ENCODE data around the gene NTM.

The NTM gene

DNA sequence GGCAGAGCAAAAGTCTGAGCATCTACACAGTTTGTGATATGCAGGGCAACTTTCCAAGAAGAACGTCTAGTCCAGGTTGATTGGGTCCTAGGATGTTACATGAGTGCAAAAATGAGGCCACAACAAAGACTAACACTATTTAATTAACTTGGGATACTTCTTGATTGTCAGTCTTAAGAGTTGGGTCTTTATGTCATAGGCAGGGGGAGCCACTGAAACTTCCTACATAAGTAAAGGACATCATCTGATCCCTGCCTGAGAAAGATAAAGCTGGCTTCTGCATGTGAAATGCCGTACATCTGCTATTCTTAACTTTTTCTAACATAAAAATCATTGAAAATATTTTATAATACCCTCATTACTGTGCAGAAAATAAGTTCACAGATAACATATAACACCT lies 525.5 kb downstream of the NTM start:
- TF ChIP-seq, protein P1, sequence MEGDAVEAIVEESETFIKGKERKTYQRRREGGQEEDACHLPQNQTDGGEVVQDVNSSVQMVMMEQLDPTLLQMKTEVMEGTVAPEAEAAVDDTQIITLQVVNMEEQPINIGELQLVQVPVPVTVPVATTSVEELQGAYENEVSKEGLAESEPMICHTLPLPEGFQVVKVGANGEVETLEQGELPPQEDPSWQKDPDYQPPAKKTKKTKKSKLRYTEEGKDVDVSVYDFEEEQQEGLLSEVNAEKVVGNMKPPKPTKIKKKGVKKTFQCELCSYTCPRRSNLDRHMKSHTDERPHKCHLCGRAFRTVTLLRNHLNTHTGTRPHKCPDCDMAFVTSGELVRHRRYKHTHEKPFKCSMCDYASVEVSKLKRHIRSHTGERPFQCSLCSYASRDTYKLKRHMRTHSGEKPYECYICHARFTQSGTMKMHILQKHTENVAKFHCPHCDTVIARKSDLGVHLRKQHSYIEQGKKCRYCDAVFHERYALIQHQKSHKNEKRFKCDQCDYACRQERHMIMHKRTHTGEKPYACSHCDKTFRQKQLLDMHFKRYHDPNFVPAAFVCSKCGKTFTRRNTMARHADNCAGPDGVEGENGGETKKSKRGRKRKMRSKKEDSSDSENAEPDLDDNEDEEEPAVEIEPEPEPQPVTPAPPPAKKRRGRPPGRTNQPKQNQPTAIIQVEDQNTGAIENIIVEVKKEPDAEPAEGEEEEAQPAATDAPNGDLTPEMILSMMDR (IDR thresholded peaks at IDR 0.05; ENCODE audit: extremely low read depth, missing control alignments), result no peak
- DNase-seq (ENCODE audit: low spot score), result no peak

DNA sequence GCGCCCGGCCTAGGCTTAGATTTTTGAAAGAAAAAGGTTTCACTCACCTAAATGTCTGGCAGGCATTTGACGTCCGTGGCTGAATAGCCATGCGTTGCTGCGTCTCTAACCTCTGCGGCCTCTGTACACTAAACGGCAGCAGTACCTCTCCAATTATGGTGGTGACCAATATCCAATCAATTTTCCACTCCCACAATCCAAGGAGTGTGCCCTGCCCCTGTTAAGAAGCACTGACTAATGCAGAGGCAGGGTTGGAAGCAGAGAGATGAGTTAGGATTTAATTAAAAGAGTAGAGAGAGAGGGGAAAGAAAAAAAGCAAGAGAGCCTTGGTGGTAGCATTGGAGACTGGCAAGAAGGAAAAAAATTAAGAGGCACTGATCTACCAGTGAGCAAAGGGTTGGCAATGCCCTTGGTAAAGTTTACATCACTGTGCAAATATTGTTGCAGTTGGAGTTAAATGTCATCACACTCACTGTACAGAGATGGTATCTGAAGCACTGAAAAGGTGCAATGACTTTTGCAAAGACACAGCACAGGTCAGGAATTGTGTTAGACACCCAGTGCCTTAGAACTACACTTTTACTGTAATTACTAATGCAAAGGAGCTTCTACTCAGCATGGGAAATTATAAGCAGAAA lies 526.7 kb downstream of the NTM start:
- TF ChIP-seq, protein P1 (IDR thresholded peaks at IDR 0.05; ENCODE audit: extremely low read depth, missing control alignments), result no peak
- no peak for DNase-seq (ENCODE audit: low spot score)

DNA sequence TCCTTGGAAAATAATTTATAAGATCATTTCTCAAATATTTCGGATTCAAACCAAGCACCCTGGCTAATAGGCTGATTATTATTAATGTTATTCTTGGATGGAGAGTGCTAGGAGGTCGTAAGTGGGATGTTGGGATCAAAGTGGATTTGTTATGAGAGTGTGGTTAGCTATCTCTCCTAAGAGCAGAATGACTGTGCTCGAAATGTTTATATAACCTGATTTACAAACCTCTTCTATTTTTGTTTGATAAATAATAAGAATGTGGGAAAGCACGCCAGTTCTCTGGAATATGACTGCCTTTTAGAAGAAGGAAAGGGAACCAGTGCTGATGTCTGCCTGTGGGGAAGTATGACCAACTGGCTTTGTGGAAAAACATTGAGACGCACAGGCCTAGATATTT lies 527.5 kb downstream of the NTM start:
- TF ChIP-seq, protein P1 (IDR thresholded peaks at IDR 0.05; ENCODE audit: extremely low read depth, missing control alignments), result no peak

DNA sequence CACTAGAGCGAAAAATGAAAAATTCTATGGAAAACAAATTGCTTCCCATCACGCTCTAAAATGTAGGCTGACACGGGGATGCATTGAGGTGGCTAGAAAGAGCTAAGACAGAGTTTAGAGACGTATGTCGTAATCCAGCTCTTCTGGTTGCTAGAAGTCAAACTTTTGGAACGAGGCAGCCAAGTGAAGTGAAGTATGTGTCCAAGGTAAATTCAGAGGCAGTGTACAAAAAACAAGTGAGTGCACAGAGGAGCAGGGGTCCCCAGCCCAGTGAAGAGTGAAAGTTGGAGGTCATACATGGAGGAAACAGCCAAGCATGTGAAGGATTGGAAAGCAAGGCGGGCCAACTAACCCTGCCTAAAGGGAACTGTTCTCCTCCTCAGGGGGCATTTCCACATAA lies 528.5 kb downstream of the NTM start:
- no peak for DNase-seq (ENCODE audit: low spot score)
- TF ChIP-seq, protein P1 (IDR thresholded peaks at IDR 0.05; ENCODE audit: extremely low read depth, missing control alignments), result no peak

More for the DNA sequence above, 527.5 kb downstream of the NTM start:
- no peak for DNase-seq (ENCODE audit: low spot score)

DNA sequence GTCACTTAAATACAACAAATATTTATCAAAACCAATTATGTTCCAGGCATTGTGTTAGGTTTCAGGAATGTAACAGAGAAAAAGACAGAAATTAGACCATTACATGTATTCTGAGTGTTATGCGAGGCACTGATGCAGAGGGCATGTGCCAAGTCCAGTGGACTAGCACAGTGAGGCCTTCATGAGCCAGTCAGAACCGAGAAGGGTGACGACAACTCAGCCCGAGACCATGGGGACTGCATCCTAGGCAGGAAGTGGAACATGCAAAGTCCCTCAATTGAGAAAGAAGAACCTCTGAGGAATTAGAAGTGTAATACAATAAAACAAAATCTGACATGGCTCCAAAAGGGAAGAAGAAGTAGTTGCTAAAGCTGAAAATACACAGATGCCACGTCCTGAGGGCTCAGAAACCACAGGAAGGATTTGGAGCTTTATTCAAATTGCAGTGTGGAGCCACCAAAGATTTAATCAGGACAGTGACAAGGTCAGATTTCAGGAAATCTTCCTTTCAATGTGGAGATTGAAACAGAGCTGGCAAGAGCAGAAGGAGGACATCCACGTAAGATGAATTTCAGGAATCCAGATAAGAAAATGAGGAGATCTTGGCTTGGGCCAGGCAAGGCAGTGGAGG lies 529.6 kb downstream of the NTM start:
- TF ChIP-seq, protein P1 (IDR thresholded peaks at IDR 0.05; ENCODE audit: extremely low read depth, missing control alignments), result no peak
- DNase-seq (ENCODE audit: low spot score), result no peak

DNA sequence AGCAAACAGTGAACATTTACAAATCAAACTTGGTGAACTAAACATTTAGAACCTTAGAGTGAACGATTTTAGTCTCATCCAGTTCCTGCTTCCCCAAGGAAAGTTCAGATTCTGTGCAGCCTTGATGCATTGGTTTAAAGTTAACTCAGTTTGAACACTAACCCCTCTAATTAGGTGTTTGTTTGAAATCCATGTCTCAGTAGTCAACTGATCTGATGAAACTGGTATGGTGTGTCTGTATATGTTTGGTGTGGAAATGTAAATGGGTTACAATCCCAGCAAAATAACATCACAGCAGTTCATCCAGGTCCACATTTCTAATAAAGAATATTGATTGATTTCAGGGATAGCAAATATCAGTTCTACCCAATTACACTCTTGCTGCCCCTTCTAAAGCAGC lies 532.0 kb downstream of the NTM start:
- no peak for DNase-seq (ENCODE audit: low spot score)
- TF ChIP-seq, protein P1 (IDR thresholded peaks at IDR 0.05; ENCODE audit: extremely low read depth, missing control alignments), result no peak

DNA sequence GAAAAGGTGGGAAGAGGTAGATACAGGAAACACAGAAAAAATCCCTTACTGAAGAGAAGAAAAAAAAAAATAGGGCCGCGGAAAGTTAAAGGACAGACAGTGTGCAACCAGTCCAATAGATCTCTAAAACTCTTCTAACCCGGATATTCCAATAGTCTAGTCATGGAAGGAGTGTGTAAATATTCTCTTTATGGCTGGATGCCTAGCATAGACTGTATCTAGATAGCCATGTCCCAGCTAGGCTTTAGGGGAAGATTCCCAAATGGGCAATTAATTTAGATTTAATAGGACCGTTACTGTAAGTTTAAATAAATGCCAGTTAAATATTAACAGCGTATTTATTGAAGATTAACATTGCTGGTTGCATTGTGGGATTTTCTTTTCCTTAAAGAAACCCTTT lies 532.7 kb downstream of the NTM start:
- no peak for DNase-seq (ENCODE audit: low spot score)
- TF ChIP-seq, protein P1 (IDR thresholded peaks at IDR 0.05; ENCODE audit: extremely low read depth, missing control alignments), result no peak
